Measurements from ENCODE around the gene CEP112. TPM values are rescaled to one million over a fixed set of nuclear protein-coding genes. Genes with fewer than 3 reads are reported as not detected.
A peak's percentile ranks its signal among the peaks of the same experiment; 100 is the strongest.

The CEP112 gene
- total and polyA plus RNA-seq, 2 of the 4 experiments (the other 2 are of a cell fraction): 2.5 to 5.6 TPM

GRCh38 chr17:65892912-65893377 is 299.0 kb downstream of the CEP112 start:
- Histone ChIP-seq H4K91ac (ENCODE audit: insufficient read depth, low read depth, low read length) (no peak overlapping the region), H3K4me3 (ENCODE audit: insufficient read depth, low read depth, low read length) (no peak overlapping the region), H3K4me2 (ENCODE audit: low read depth, low read length) (no peak overlapping the region), H2BK15ac (ENCODE audit: low read depth, low read length) (no peak overlapping the region), H2BK20ac (ENCODE audit: low read depth, low read length) (no peak overlapping the region), H3K9ac (ENCODE audit: low read depth, low read length) (no peak overlapping the region), H2AK5ac (ENCODE audit: low read depth, low read length) (no peak overlapping the region), H2BK5ac (ENCODE audit: low read depth, low read length, poor library complexity, severe bottlenecking) (no peak overlapping the region), H3K79me1 (ENCODE audit: low read depth in 1 of 2, low read length in 2 of 2) (no peaks in the 10 kb centered on the region), H3K14ac (replicated peaks; ENCODE audit: low read depth, low read length) (no peak overlapping the region), H3K36me3 (ENCODE audit: control insufficient read depth, insufficient read depth, low read length) (no peaks in the 10 kb centered on the region), H3K9me3 (ENCODE audit: control insufficient read depth, insufficient read depth, low read length) (no peaks in the 10 kb centered on the region; the same call in 1 of the 2 replicates), H4K5ac (ENCODE audit: low read depth, low read length) (no peak overlapping the region), H3K9me1 (ENCODE audit: insufficient read depth, low read length) (peaks cover 3% of the 10 kb centered on the region; the same call in 1 of the 2 replicates), H2BK120ac (ENCODE audit: low read depth, low read length) (no peak overlapping the region), H3K56ac (ENCODE audit: extremely low read depth, insufficient read depth, low read length) (no peak overlapping the region), H3K18ac (ENCODE audit: low read depth, low read length) (no peak overlapping the region), H3K23ac (ENCODE audit: low read depth, low read length) (no peak overlapping the region), H2AFZ (replicated peaks; ENCODE audit: low read length, poor library complexity) (peak overlapping the region; percentile 40), H4K20me1 (ENCODE audit: insufficient read depth, low read length) (no peaks in the 10 kb centered on the region), H3K27ac (ENCODE audit: insufficient read depth, low read length) (no peak overlapping the region), H3K4me1 (ENCODE audit: control insufficient read depth, insufficient read depth, low read length) (peaks cover 5% of the 10 kb centered on the region), H3K27me3 (ENCODE audit: control insufficient read depth, insufficient read depth, low read length) (no peaks in the 10 kb centered on the region), H4K8ac (ENCODE audit: low read depth in 2 of 2, low read length in 2 of 2) (no peak overlapping the region), H2AK9ac (replicated peaks; ENCODE audit: low read depth, low read length, poor library complexity) (no peak overlapping the region), H3K4ac (ENCODE audit: low read depth, low read length) (no peak overlapping the region)
- ChIA-PET POLR2A (ENCODE audit: unreplicated experiment) (no interaction called here), CTCF (no interaction called here)
- intact Hi-C loops (cut with micrococcal nuclease): no loop called here
- no CpG with 5 or more reads among the region's 5 CpGs for WGBS, 2 experiments (ENCODE audit: extremely low coverage in 2 of 2, insufficient read length in 1 of 2)
- dilution Hi-C loops (cut with HindIII; ENCODE audit: low sequenced_read_pairs, unreplicated experiment): no loop called here
- TF ChIP-seq MXI1 (IDR thresholded peaks at IDR 0.05; ENCODE audit: borderline replicate concordance, low read depth, low read length) (no peak), USF2 (IDR thresholded peaks at IDR 0.05; ENCODE audit: low read depth, low read length) (no peak), CEBPB (IDR thresholded peaks at IDR 0.05; ENCODE audit: low read depth, low read length) (no peak), SMC3 (IDR thresholded peaks at IDR 0.05; ENCODE audit: low read depth, low read length) (no peak), MAFK (IDR thresholded peaks at IDR 0.05; ENCODE audit: low read depth, low read length) (no peak), RFX5 (IDR thresholded peaks at IDR 0.05; ENCODE audit: low read depth, low read length) (no peak)
- no TSS peak for BruUV-seq (replicated peaks)
- in situ Hi-C loops (cut with MboI; ENCODE audit: low sequenced_read_pairs): no loop called here
- ATAC-seq (ENCODE audit: low read depth) (no peak), DNase-seq (no peak)

Measured in IMR-90 (cell line).